ENCODE data around the gene GNAS. TPM values are rescaled to one million over a fixed set of nuclear protein-coding genes. Genes with fewer than 3 reads are reported as not detected.

Gene GNAS
- total RNA-seq, 1 donor from 2014 or later: 481 TPM

GRCh38 chr20:58877050-58877975 lies 24.8 kb downstream of the GNAS start:
- FAIRE-seq: no peak

GRCh38 chr20:58877976-58878360 lies 25.5 kb downstream of the GNAS start:
- FAIRE-seq (no peak), DNase-seq (ENCODE audit: low spot score in 2 of 2) (no peak)

More at GRCh38 chr20:58877050-58877975, 24.8 kb downstream of the GNAS start:
- DNase-seq (ENCODE audit: low spot score in 2 of 2): no peak

GRCh38 chr20:58878399-58878798 lies 25.9 kb downstream of the GNAS start:
- FAIRE-seq: no peak
- no peak for DNase-seq (ENCODE audit: low spot score in 2 of 2)

GRCh38 chr20:58880441-58880840 lies 27.9 kb downstream of the GNAS start:
- FAIRE-seq (no peak), DNase-seq (ENCODE audit: low spot score in 2 of 2) (no peak)

- no peak for FAIRE-seq
- no peak for DNase-seq (ENCODE audit: low spot score in 2 of 2)
Observed at GRCh38 chr20:58880994-58881752, 28.7 kb downstream of the GNAS start.

GRCh38 chr20:58882704-58883089 lies 30.2 kb downstream of the GNAS start:
- FAIRE-seq: no peak
- DNase-seq (ENCODE audit: low spot score in 2 of 2): no peak

GRCh38 chr20:58883241-58883691 lies 30.8 kb downstream of the GNAS start:
- no peak for DNase-seq (ENCODE audit: low spot score in 2 of 2)
- FAIRE-seq: no peak

DNA sequence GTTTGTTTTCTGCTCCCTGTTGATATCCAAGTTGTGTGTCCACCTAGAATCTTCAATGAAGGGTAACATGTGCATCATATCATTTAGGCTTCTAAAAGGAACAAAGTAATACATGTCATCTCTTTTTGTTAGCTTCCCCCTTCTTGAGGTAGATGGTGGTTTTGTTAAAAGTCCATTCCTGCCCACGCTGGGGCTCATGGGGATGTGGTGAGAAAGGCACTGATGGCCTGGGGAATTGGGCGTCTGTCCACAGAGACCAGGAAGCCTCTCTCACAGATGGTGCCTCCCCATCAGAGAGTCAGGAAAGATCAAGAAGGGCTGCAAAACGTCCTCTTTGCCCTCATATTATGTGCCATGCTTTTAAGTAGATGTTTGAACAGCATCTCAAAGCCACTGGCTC lies 32.5 kb downstream of the GNAS start:
- FAIRE-seq (no peak), DNase-seq (ENCODE audit: low spot score in 2 of 2) (no peak)

DNA sequence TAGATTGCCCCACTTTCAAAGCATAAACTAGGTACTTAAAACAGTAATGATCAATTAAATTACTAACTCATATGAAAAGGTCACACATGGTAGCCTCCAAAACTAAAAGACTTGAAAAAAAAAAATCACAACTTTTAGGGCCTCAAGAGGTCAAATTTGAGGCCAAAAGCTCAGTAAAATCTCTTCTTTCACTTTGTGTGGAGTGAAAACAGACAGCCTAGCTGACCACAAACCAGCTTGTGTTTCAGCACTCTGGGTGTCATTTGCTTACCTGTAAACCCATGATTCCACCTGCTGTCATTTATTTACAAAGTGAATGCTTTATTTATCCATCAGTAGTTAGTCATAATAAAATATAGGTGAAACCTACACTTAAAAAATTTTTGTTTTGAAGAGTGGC lies 34.0 kb downstream of the GNAS start:
- DNase-seq (ENCODE audit: low spot score in 2 of 2) (no peak), FAIRE-seq (no peak)

GRCh38 chr20:58888103-58888502 lies 35.6 kb downstream of the GNAS start:
- DNase-seq (ENCODE audit: low spot score in 2 of 2) (no peak), FAIRE-seq (no peak)

DNA sequence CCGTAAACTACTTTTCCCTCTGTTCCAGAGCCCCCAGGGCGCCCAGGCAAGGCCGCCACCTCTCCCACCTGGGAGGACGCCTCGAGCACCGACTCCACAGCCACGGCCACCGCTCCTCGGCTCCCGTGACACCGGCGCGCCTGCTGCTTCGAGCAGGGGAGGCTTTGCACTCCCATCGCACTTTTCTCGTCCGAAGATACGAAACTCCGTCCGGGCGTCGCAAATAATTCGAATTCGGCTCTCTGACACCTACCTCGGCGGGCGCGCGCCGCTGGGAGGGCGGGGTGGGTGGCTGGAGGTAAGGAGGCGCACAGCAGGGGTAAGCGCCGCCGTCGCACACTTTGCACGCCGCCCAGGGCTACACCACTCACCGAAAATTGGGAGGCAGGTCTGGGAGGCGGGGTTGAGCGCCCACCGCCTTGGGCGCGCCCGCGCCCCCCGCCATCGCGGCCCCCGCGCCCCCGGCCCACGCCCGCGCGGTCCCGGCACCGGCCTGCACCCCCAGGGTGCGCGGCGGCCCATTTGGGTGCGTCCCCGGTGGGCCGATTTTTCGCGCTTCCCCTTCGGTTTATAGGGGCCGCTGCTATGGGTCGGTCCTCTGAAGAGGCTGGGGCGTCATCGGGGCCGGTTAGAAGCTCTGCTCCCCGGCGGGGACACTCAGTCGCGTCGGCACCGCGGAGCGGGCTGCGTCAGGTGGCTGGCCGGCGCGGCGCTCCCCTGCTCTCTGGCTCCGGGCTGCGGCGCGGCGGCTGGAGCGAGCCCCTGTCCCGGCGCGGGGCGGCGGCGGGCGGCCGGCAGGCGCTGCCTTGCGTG lies 36.2 kb downstream of the GNAS start:
- DNase-seq (ENCODE audit: low spot score in 2 of 2) (peak; percentile 78 to 81), FAIRE-seq (no peak)

GRCh38 chr20:58889334-58889760 lies 36.8 kb downstream of the GNAS start:
- DNase-seq (ENCODE audit: low spot score in 2 of 2): no peak

DNA sequence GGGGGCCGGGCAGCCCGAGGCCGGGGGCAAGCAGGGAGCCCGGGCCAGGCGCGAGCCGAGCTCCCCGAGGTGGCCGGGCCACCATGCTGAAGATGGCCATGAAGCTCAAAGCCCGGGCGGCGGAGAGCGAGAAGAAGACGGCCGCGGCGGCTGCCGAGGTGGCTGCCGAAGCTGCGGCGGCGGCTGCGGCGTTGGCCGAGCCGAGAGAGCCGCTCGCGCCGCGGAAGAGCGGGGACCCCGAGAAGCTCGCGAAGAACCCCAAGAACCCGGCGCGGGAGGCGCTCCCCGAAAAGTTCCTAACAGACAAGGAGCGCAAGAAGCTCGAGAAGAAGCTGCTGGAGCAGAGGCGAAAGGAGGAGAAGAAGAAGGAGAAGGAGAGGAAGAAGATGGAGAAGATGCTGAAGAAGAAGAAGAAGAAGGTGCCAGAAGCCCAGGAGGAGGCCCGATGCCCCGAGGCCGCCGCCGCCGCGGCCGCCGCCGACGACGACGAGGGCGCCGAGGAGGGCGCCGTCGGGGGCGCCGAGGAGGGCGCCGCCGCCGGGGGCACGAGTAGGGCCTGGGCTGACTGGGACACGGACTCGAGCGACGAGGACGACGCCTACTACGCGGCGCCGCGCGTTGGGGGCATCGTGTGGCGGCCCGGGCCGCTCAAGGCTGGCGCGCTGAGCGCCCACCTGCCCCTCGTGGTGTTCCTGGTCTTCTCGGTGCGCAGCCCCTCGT lies 37.4 kb downstream of the GNAS start:
- FAIRE-seq (no peak), DNase-seq (ENCODE audit: low spot score in 2 of 2) (no peak)

More at GRCh38 chr20:58889334-58889760, 36.8 kb downstream of the GNAS start:
- no peak for FAIRE-seq

DNA sequence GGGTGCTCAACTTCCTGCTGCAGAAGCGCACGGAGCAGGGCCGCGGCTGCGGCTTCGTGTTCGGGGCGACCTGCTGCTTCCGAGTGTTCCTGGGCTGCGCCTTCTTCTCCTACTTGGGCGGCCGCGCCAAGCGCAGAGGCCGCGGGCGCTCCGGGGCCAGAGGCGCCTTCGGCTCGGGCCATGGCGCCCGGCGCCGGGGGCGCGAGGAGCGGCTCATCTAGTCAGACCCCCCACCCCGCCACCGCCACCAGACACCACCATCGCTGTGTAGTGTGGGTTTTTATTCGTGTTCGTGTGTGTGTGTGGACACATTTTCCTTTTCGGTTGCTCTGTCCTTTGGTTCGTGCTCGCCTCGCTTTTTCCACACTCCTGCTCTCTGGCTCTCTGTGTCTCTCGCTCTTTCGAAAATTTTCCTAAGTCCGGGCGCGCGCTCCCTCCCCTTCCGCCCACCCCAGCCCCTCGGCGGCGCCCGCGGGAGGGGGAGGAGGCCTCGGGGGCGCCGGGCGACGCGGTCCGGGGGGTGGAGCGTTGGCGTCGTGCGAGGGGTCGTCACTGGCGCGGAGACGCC lies 38.1 kb downstream of the GNAS start:
- peak in 1 of 2 donors; percentile 51 for DNase-seq (ENCODE audit: low spot score in 2 of 2)
- no peak for FAIRE-seq

GRCh38 chr20:58891086-58891717 lies 38.7 kb downstream of the GNAS start:
- peak; percentile 82 to 84 for DNase-seq (ENCODE audit: low spot score in 2 of 2)

DNA sequence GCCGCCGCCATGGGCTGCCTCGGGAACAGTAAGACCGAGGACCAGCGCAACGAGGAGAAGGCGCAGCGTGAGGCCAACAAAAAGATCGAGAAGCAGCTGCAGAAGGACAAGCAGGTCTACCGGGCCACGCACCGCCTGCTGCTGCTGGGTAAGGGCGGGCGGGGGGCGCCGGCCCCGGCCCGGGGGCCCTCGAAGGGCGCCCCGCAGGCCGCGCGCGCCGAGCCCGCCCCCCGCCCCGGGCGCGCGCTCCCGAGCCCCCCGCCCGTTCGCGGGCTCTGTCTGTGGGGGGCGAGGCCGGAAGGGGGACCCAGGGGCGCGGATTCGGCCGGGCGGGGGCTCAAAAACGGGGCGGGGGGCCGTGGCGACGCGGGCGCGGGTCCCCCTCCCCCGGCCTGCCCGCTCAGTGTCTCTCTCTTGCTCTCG lies 39.2 kb downstream of the GNAS start:
- DNase-seq (ENCODE audit: low spot score in 2 of 2) (peak; percentile 52 to 74), FAIRE-seq (no peak)

More at GRCh38 chr20:58891086-58891717, 38.7 kb downstream of the GNAS start:
- no peak for FAIRE-seq

DNA sequence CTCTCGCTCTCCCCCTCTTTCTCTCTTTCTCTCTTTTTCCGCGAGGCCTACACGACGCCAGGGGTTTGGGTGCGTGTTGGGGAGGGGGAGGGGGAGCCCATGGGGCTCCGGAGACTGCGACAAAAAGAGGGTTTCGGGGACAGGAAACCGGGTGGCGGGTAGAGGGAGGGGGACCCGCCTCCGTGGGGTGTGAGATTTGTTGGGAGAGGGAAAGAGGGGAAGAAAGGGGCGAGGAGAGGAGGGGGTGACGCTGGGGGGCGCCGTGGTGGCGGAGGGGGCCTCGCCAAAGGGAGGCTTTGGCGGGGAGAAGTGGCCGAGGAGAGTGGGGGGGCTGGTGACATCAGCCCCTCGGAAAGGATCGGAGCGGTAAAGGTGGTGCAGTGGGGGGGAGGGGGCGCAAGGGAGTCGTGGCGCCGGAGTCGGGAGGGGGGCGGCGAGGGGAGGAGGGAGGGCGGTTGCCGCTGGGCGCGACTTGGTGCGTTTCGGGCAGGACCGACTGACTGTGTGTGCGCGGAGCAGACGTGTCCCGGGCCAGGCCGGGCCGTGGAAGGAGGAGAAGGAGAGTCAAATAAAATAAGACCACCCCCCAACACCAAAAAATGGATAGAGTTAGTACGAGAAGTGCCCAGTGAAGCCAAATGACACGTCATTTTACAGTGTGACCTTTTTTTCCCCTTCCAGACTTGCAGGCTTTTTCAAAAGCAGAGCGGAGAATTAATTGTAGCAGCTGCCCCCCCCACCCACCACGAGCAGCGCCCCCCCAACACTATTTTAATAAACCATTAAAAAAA lies 39.8 kb downstream of the GNAS start:
- FAIRE-seq: no peak

GRCh38 chr20:58892932-58893224 lies 40.4 kb downstream of the GNAS start:
- FAIRE-seq (no peak), DNase-seq (ENCODE audit: low spot score in 2 of 2) (no peak)

More for the DNA sequence above, 39.8 kb downstream of the GNAS start:
- DNase-seq (ENCODE audit: low spot score in 2 of 2): peak; percentile 68 to 75

Data from frontal cortex (tissue), 4 donors.